K562 (cell line): Measurements from ENCODE around the gene CISD3. TPM values are rescaled to one million over a fixed set of nuclear protein-coding genes. Genes with fewer than 3 reads are reported as not detected.

Experiments used
- E2F6 ChIP-seq, 2 experiments: IDR thresholded peaks; 2 replicates each; pipeline ENCODE4 v1.6.1; 2011; ENCODE audit warnings: borderline replicate concordance in 1 of 2, control low read depth in 1 of 2, low read depth in 1 of 2, low read length in 1 of 2, mild to moderate bottlenecking in 1 of 2, mixed read lengths in 1 of 2, moderate library complexity in 1 of 2; ENCODE audit not compliant: insufficient read depth in 1 of 2, insufficient read length in 1 of 2, poor library complexity in 1 of 2, severe bottlenecking in 1 of 2; ENCODE audit errors: extremely low read depth in 1 of 2
- EHMT2 ChIP-seq: fragments of 450-650 bp; IDR thresholded peaks from 2 replicates; pipeline ENCODE4 v1.6.1; 2018; ENCODE audit warnings: antibody characterized with exemption
- GATAD2A ChIP-seq: fragments of 450-650 bp; IDR thresholded peaks from 2 replicates; pipeline ENCODE4 v1.6.1; 2017
- HNRNPUL1 ChIP-seq: fragments of 200-400 bp; formaldehyde crosslinking; IDR thresholded peaks from 2 replicates; pipeline ENCODE4 v1.6.1; 2017; ENCODE audit warnings: low read length
- LARP7 ChIP-seq: fragments of 450-650 bp; IDR thresholded peaks from 2 replicates; pipeline ENCODE4 v1.6.1; 2016
- MLX ChIP-seq, 2 experiments: fragments of 450-650 bp in 1 of 2; sonication (generic) in 1 of 2; formaldehyde crosslinking; conservative IDR thresholded peaks; 2 replicates each; pipeline versions ENCODE4 v1.4.0 to v1.8.1; 2020 to 2022; ENCODE audit warnings: mild to moderate bottlenecking in 1 of 2, missing genetic modification reagents in 1 of 2
- MYC ChIP-seq, 2 experiments: fragments of 250-450 bp in 1 of 2; sonication (Bioruptor Pico) in 1 of 2; IDR thresholded peaks; 2 replicates each; pipeline versions ENCODE4 v1.5.1 to v1.6.1; 2012 to 2021; ENCODE audit warnings: low read depth in 2 of 2, borderline replicate concordance in 1 of 2, improper control_type of control experiment in 1 of 2, low read length in 1 of 2, mild to moderate bottlenecking in 1 of 2, moderate library complexity in 1 of 2
- NUFIP1 ChIP-seq: fragments of 450-650 bp; IDR thresholded peaks from 2 replicates; pipeline ENCODE4 v1.6.1; 2018; ENCODE audit not compliant: partially characterized antibody
- SIX5 ChIP-seq, 2 experiments: IDR thresholded peaks; 2 replicates each; pipeline ENCODE4 v1.6.1; 2011; ENCODE audit warnings: low read length in 2 of 2, borderline replicate concordance in 1 of 2, low read depth in 1 of 2, mild to moderate bottlenecking in 1 of 2, moderate library complexity in 1 of 2; ENCODE audit not compliant: insufficient read depth in 1 of 2
- TEAD1 ChIP-seq, 2 experiments: fragments of 450-650 bp in 1 of 2; sonication (generic) in 1 of 2; formaldehyde crosslinking; IDR thresholded peaks; 2 replicates each; pipeline versions ENCODE4 v1.4.0 to v1.8.0; 2020 to 2022; ENCODE audit warnings: mild to moderate bottlenecking in 2 of 2, missing genetic modification reagents in 1 of 2
- YY1 ChIP-seq, 3 experiments: IDR thresholded peaks; 2 replicates each; pipeline ENCODE4 v1.6.1; 2011; ENCODE audit warnings: low read length in 2 of 3, mild to moderate bottlenecking in 2 of 3, moderate library complexity in 2 of 3, borderline replicate concordance in 1 of 3, control low read depth in 1 of 3, low read depth in 1 of 3; ENCODE audit not compliant: insufficient read depth in 3 of 3, insufficient replicate concordance in 2 of 3, control insufficient read depth in 1 of 3, insufficient read length in 1 of 3; ENCODE audit errors: extremely low read depth in 1 of 3
- ZBTB33 ChIP-seq: sonication (generic); formaldehyde crosslinking; IDR thresholded peaks from 2 replicates; pipeline ENCODE4 v1.8.1; 2023; ENCODE audit warnings: mild to moderate bottlenecking, missing genetic modification reagents
- ZMIZ1 ChIP-seq, 2 experiments: fragments of 150-350 bp in 1 of 2; IDR thresholded peaks; 2 replicates each; pipeline ENCODE4 v1.6.1; 2012 to 2016; ENCODE audit warnings: low read depth in 2 of 2, low read length in 2 of 2, mild to moderate bottlenecking in 1 of 2, moderate library complexity in 1 of 2
- ZNF449 ChIP-seq: fragments of 250-450 bp; sonication (Bioruptor Pico); IDR thresholded peaks from 2 replicates; pipeline ENCODE4 v1.8.0; 2022; ENCODE audit warnings: moderate library complexity, mild to moderate bottlenecking, inconsistent platforms
- ZNF584 ChIP-seq: fragments of 200-800 bp; sonication (Bioruptor generic); IDR thresholded peaks from 2 replicates; pipeline ENCODE4 v1.6.1; 2016; ENCODE audit warnings: low read depth, mild to moderate bottlenecking, missing genetic modification characterization, missing compliant biosample characterization
- polyA plus RNA-seq, 8 experiments: library from polyadenylated mRNA; depleted of rRNA in 4 of 8; stranded (reverse) in 5 of 8; unstranded in 3 of 8; fragments of >200 nt; fragmentation: Nextera tagmentation in 2 of 8; fragmentation: Illumina TruSeq in 1 of 8; extraction: Ambion mirVana in 2 of 8; extraction: Trizol in 1 of 8; gene quantifications; 2 replicates each; pipeline versions ENCODE4 v1.2.1 to v1.2.3, GENCODE V29; 2011 to 2014; ENCODE audit warnings: inconsistent platforms in 1 of 8, missing spikeins in 1 of 8
- total RNA-seq, 7 experiments: library from RNA; depleted of rRNA in 6 of 7; stranded (reverse); fragments of >200 nt in 6 of 7; fragmentation: Illumina TruSeq in 2 of 7; extraction: Trizol in 2 of 7; gene quantifications; 2 replicates each; pipeline versions ENCODE4 v1.2.1 to v1.2.3, GENCODE V29; 2011 to 2021; ENCODE audit warnings: low replicate concordance in 1 of 7

The CISD3 gene
- total and polyA plus RNA-seq, 9 of the 15 experiments (the other 6 are each of a cell fraction or from before 2014, with no cell fraction given): 5.0 to 60.7 (median 15.7) TPM

GRCh38 chr17:38730526-38731379 lies 612 bp downstream of the CISD3 start (continued):
- TF ChIP-seq SIX5 (IDR thresholded peaks at IDR 0.05; ENCODE audit: borderline replicate concordance in 1 of 2, insufficient read depth in 1 of 2, low read depth in 1 of 2, low read length in 2 of 2) (no peak), ZNF584 (CRISPR knock-in tag) (no peak), ZNF449 (CRISPR knock-in tag) (no peak), E2F6 (IDR thresholded peaks at IDR 0.05; ENCODE audit: borderline replicate concordance in 1 of 2, extremely low read depth in 1 of 2, insufficient read depth in 1 of 2, insufficient read length in 1 of 2, low read depth in 1 of 2, low read length in 1 of 2, poor library complexity in 1 of 2, severe bottlenecking in 1 of 2) (no peak), TEAD1 (CRISPR knock-in tag; IDR thresholded peaks at IDR 0.05) (no peak), NUFIP1 (no peak), ZMIZ1 (IDR thresholded peaks at IDR 0.05; ENCODE audit: low read depth in 2 of 2, low read length in 2 of 2) (no peak), ZBTB33 (CRISPR knock-in tag) (no peak), HNRNPUL1 (no peak), MYC (IDR thresholded peaks at IDR 0.05; ENCODE audit: low read depth, low read length) (no peak), MYC (CRISPR knock-in tag; IDR thresholded peaks at IDR 0.05; ENCODE audit: borderline replicate concordance, low read depth) (no peak), LARP7 (peak; percentile 60; the same call in 1 of the 2 replicates), MLX (CRISPR knock-in tag; conservative IDR thresholded peaks at IDR 0.05) (no peak), YY1 (IDR thresholded peaks at IDR 0.05; ENCODE audit: borderline replicate concordance in 1 of 3, control insufficient read depth in 1 of 3, extremely low read depth in 1 of 3, insufficient read depth in 3 of 3, insufficient read length in 1 of 3, insufficient replicate concordance in 2 of 3, low read depth in 1 of 3, low read length in 2 of 3) (no peak), GATAD2A (0 out of 2 replicates have a peak, but pooled peaks have one; percentile 35), EHMT2 (no peak)
